ENCODE measurements around the gene CTBP1. TPM values are rescaled to one million over a fixed set of nuclear protein-coding genes. Genes with fewer than 3 reads are reported as not detected.

The CTBP1 gene
- polyA plus RNA-seq, 3 donors: 21.3 to 226 (median 42.1) TPM

DNA sequence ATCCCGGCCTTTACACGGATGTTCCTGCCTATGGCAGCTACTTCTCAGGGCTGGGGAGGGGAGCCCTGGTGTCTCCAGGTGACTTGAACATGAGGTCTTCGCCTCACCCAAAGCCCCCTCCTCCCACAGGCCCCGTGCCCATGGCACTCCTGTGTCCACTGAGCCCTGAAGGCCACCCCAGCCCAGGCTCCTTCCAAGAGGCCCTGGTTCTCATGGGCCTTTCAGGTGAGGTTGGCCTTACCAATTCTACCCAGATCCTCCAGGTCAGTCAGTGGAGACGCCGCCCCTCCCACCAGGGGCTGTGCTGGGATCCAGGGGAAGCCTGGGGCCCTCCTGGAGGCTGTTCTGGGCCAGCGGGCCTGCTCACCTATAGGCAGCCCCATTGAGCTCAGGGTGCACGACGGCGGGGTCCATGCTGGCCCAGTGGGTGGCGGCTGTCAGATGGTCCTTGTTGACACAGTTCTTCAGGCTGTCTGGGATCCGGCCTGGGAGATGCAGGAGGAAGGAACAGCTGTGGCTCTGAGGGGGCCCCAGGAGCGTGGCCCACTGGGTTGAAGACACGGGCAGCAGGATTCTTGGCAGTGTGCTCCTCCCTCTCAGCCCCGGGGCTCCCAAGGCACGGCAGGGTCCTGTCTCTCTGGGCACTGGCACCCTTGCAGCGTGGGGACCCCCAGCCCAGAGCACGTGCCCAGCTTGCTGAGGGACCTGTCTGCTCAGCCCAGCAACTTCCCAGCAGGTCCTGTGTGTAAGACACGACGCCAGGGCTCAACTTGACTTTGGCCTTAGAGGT lies 36.2 kb downstream of the CTBP1 start:
- Histone ChIP-seq H3K9ac (ENCODE audit: insufficient read depth, low read length, poor library complexity, severe bottlenecking) (no peak overlapping the region), H3K36me3 (replicated peaks in 1 of 2; ENCODE audit: control insufficient read depth in 1 of 2, insufficient read depth in 2 of 2, low read length in 2 of 2) (peaks cover 53 to 75% of the 10 kb centered on the region in 2 donors), H4K20me1 (ENCODE audit: insufficient read depth, low read length) (peaks cover 65% of the 10 kb centered on the region), H3K4me1 (ENCODE audit: control insufficient read depth in 1 of 2, insufficient read depth in 2 of 2, low read length in 2 of 2) (peaks cover 13 to 15% of the 10 kb centered on the region in 2 donors), H3K4me2 (replicated peaks; ENCODE audit: extremely low read depth, low read length, poor library complexity, severe bottlenecking) (no peak overlapping the region), H3K27ac (ENCODE audit: low read depth in 1 of 2, low read length in 2 of 2) (no peak overlapping the region), H3K79me2 (ENCODE audit: insufficient read depth, low read length) (peaks cover 9% of the 10 kb centered on the region), H2AFZ (ENCODE audit: insufficient read depth, low read depth, low read length, poor library complexity, severe bottlenecking) (no peak overlapping the region), H3K4me3 (replicated peaks in 1 of 3; ENCODE audit: low read depth in 2 of 3, low read length in 3 of 3) (no peak overlapping the region), H3K9me3 (replicated peaks in 1 of 2; ENCODE audit: control insufficient read depth in 1 of 2, insufficient read depth in 1 of 2, low read length in 2 of 2) (no peaks in the 10 kb centered on the region), H3K27me3 (ENCODE audit: control insufficient read depth in 2 of 2, insufficient read depth in 2 of 2, low read length in 2 of 2) (no peaks in the 10 kb centered on the region)
- no peak for DNase-seq
- intact Hi-C loops (cut with micrococcal nuclease): loop anchor here in 1 of 2 donors (10.0 kb wide), 1 partner anchor 48 kb away; no protein-coding TSS in a partner anchor
- WGBS (ENCODE audit: insufficient coverage): 94% methylated on average over 19 of the region's 20 CpGs
- TF ChIP-seq, protein P1, sequence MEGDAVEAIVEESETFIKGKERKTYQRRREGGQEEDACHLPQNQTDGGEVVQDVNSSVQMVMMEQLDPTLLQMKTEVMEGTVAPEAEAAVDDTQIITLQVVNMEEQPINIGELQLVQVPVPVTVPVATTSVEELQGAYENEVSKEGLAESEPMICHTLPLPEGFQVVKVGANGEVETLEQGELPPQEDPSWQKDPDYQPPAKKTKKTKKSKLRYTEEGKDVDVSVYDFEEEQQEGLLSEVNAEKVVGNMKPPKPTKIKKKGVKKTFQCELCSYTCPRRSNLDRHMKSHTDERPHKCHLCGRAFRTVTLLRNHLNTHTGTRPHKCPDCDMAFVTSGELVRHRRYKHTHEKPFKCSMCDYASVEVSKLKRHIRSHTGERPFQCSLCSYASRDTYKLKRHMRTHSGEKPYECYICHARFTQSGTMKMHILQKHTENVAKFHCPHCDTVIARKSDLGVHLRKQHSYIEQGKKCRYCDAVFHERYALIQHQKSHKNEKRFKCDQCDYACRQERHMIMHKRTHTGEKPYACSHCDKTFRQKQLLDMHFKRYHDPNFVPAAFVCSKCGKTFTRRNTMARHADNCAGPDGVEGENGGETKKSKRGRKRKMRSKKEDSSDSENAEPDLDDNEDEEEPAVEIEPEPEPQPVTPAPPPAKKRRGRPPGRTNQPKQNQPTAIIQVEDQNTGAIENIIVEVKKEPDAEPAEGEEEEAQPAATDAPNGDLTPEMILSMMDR (IDR thresholded peaks at IDR 0.05): no peak
- Mint-ChIP-seq H3K27me3 (ENCODE audit: low read depth in 3 of 3) (peaks cover 0 to 2% (median 0%) of the 10 kb centered on the region in 3 donors), H3K36me3 (peaks cover 39 to 70% of the 10 kb centered on the region in 2 donors), H3K4me1 (peaks cover 19% of the 10 kb centered on the region), H3K9me3 (peaks cover 0 to 2% (median 0%) of the 10 kb centered on the region in 7 donors), H3K4me3 (no peak overlapping the region), H3K27ac (no peak overlapping the region)

DNA sequence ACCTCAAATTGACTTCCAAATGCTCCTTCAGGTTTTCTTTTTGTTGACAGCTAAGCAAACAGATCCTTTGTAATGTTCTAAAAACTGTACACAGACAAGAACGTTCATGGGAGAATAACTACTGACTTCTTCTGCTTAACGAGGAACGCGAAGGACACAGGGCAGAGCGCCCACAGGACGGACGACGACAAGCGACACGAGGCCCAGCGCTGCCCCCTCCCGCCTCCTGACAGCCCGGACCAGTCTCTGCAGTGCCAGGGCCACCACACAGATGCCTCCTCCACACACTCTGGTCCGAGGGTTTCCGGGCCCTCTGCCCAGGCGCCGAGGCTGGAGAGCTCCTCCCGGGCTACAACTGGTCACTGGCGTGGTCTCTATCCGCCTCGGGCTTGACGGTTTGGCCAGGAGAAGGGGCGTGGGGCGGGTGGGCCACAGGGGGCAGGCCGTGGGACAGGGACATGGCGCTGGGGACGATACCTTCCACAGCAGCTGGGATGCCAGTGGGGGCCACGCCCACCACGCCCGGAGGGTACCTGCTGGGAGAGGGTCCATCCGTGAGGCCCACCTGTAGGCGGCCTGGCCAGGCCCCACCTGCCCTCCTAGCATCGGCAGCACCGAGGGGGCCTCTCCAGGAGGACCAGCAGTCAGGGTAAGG lies 36.9 kb downstream of the CTBP1 start:
- peaks cover 7 to 9% of the 10 kb centered on the region in 2 donors for H3K4me1 ChIP-seq (ENCODE audit: control insufficient read depth in 1 of 2, insufficient read depth in 2 of 2, low read length in 2 of 2)
- Mint-ChIP-seq H3K36me3 (peaks cover 36 to 64% of the 10 kb centered on the region in 2 donors), H3K27me3 (ENCODE audit: low read depth in 3 of 3) (peaks cover 0 to 2% (median 0%) of the 10 kb centered on the region in 3 donors), H3K9me3 (peaks cover 0 to 2% (median 0%) of the 10 kb centered on the region in 7 donors), H3K4me3 (no peak overlapping the region), H3K27ac (peak overlapping the region in 1 of 7 donors; percentile 63), H3K4me1 (peaks cover 11% of the 10 kb centered on the region)
- TF ChIP-seq, protein P1 (IDR thresholded peaks at IDR 0.05): no peak
- no peak overlapping the region for H3K27ac ChIP-seq (ENCODE audit: low read depth in 1 of 2, low read length in 2 of 2)
- peaks cover 53 to 72% of the 10 kb centered on the region in 2 donors for H3K36me3 ChIP-seq (replicated peaks in 1 of 2; ENCODE audit: control insufficient read depth in 1 of 2, insufficient read depth in 2 of 2, low read length in 2 of 2)
- peaks cover 2% of the 10 kb centered on the region for H3K79me2 ChIP-seq (ENCODE audit: insufficient read depth, low read length)
- no peak overlapping the region for H3K4me3 ChIP-seq (replicated peaks in 1 of 3; ENCODE audit: low read depth in 2 of 3, low read length in 3 of 3)
- H3K27me3 ChIP-seq (ENCODE audit: control insufficient read depth in 2 of 2, insufficient read depth in 2 of 2, low read length in 2 of 2): no peaks in the 10 kb centered on the region
- no peak for DNase-seq
- intact Hi-C loops (cut with micrococcal nuclease): loop anchor here in 1 of 2 donors (10.0 kb wide), 1 partner anchor 47 kb away; no protein-coding TSS in a partner anchor
- H3K9ac ChIP-seq (ENCODE audit: insufficient read depth, low read length, poor library complexity, severe bottlenecking): no peak overlapping the region
- peaks cover 58% of the 10 kb centered on the region for H4K20me1 ChIP-seq (ENCODE audit: insufficient read depth, low read length)
- H3K4me2 ChIP-seq (replicated peaks; ENCODE audit: extremely low read depth, low read length, poor library complexity, severe bottlenecking): no peak overlapping the region
- 90% methylated on average over 33 of the region's 34 CpGs for WGBS (ENCODE audit: insufficient coverage)
- no peak overlapping the region for H2AFZ ChIP-seq (ENCODE audit: insufficient read depth, low read depth, low read length, poor library complexity, severe bottlenecking)
- H3K9me3 ChIP-seq (replicated peaks in 1 of 2; ENCODE audit: control insufficient read depth in 1 of 2, insufficient read depth in 1 of 2, low read length in 2 of 2): no peaks in the 10 kb centered on the region
